Stimulated activated CD4-positive, alpha-beta T cell treated with anti-CD3 and anti-CD28 coated beads, Interleukin-4, amount 100 ng/mL, for 1 hour (primary cell): Measurements from ENCODE around the gene SLC16A13.
"Not testable (repeated sequence)": the region's sequence is repeated elsewhere in the genome, so short reads cannot be mapped to it uniquely, and the experiment has no call there.

Experiments used
- DNase-seq: peaks from one replicate; pipeline ENCODE4 v3.0.0-alpha.2; 2020

SLC16A13 gene

GRCh38 chr17:7034955-7035590 lies 742 bp upstream of the SLC16A13 start:
- no peak for DNase-seq

GRCh38 chr17:7038025-7038862 lies 2.4 kb downstream of the SLC16A13 start:
- DNase-seq = no peak

GRCh38 chr17:7039832-7040231 lies 4.0 kb downstream of the SLC16A13 start:
- no peak for DNase-seq

GRCh38 chr17:7041607-7042500 lies 6.0 kb downstream of the SLC16A13 start:
- DNase-seq = peak; percentile 34

- DNase-seq = peak; percentile 55
These were observed 6.8 kb downstream of the SLC16A13 start for GRCh38 chr17:7042501-7043181.

GRCh38 chr17:7043182-7043496 lies 7.3 kb downstream of the SLC16A13 start:
- DNase-seq = no peak

- peak; percentile 48 for DNase-seq
These were observed 7.8 kb downstream of the SLC16A13 start, which contains the start of gene SLC16A11 for GRCh38 chr17:7043497-7044198. Gene SLC16A11, minus strand, starts transcription at chr17:7044092. Its CDS starts 579 bp downstream, at chr17:7043513.

GRCh38 chr17:7045492-7046126 lies 9.8 kb downstream of the SLC16A13 start:
- DNase-seq = no peak

- peak; percentile 28 for DNase-seq
These were observed 10.4 kb downstream of the SLC16A13 start for GRCh38 chr17:7046127-7046724.

- peak; percentile 58 for DNase-seq
These were observed 11.0 kb downstream of the SLC16A13 start for GRCh38 chr17:7046725-7047397.

GRCh38 chr17:7047566-7047965 lies 11.8 kb downstream of the SLC16A13 start:
- DNase-seq = no peak

- no peak for DNase-seq
These were observed 13.2 kb downstream of the SLC16A13 start for GRCh38 chr17:7048968-7049367.

- not testable (repeated sequence) for DNase-seq
These were observed 14.8 kb downstream of the SLC16A13 start for GRCh38 chr17:7050583-7050982.

GRCh38 chr17:7056386-7056785 lies 20.6 kb downstream of the SLC16A13 start:
- no peak for DNase-seq

- DNase-seq = no peak
These were observed 23.1 kb downstream of the SLC16A13 start for GRCh38 chr17:7058831-7059447.

- peak; percentile 43 for DNase-seq
These were observed 24.5 kb downstream of the SLC16A13 start for GRCh38 chr17:7060165-7060891.

- DNase-seq = no peak
These were observed 27.8 kb downstream of the SLC16A13 start for GRCh38 chr17:7063518-7064094.

GRCh38 chr17:7064261-7064660 lies 28.4 kb downstream of the SLC16A13 start:
- DNase-seq = no peak

- no peak for DNase-seq
These were observed 31.4 kb downstream of the SLC16A13 start for GRCh38 chr17:7067198-7067597.
